Psoas muscle (tissue), 8 donors: ENCODE data around the gene SPDEF. TPM values are rescaled to one million over a fixed set of nuclear protein-coding genes. Genes with fewer than 3 reads are reported as not detected.

Experiments
- ATAC-seq, 4 donors: fragments of 200-7000 bp; cut with Tn5 transposase; one replicate each; pipeline ENCODE4 v1.9.1; 2020; ENCODE audit warnings: moderate library complexity in 3 of 4, mild to moderate bottlenecking in 2 of 4
- DNase-seq, 2 donors: peaks; one replicate each; pipeline ENCODE4 v3.0.0-alpha.2; 2020
- H3K27ac ChIP-seq: fragments of 200-600 bp; one replicate; pipeline ENCODE4 v1.8.0; 2022
- H3K27me3 ChIP-seq, 3 donors: fragments of 200-600 bp in 1 of 3; one replicate each; pipeline versions ENCODE4 v1.6.1 to v1.8.0; 2013 to 2022; ENCODE audit warnings: low read length in 2 of 3, mild to moderate bottlenecking in 2 of 3, moderate library complexity in 1 of 3; ENCODE audit not compliant: insufficient read depth in 3 of 3
- H3K36me3 ChIP-seq, 2 donors: fragments of 200-600 bp in 1 of 2; one replicate each; pipeline versions ENCODE4 v1.6.1 to v1.8.0; 2013 to 2022; ENCODE audit warnings: low read depth in 1 of 2, mild to moderate bottlenecking in 1 of 2, moderate library complexity in 1 of 2; ENCODE audit not compliant: insufficient read depth in 1 of 2
- H3K4me1 ChIP-seq: fragments of 200-600 bp; one replicate; pipeline ENCODE4 v1.8.0; 2022
- H3K4me3 ChIP-seq: fragments of 200-600 bp; one replicate; pipeline ENCODE4 v1.8.0; 2022; ENCODE audit warnings: mild to moderate bottlenecking
- H3K9me3 ChIP-seq: fragments of 200-600 bp; one replicate; pipeline ENCODE4 v1.8.0; 2022
- WGBS, 3 donors: extraction: QIAGEN DNeasy Blood & Tissue Kit; methylation state at CpG; one replicate each; pipeline versions ENCODE4 v1.1.6 to v1.1.7; 2013; 5-methylcytosine and 5-hydroxymethylcytosine counted together
- intact Hi-C, 2 donors: fragments of 100-400 bp; cut with DNase I; formaldehyde crosslinking; loops; one replicate each; pipeline versions ENCODE4 v1.11.0 to v1.14.2; 2022
- polyA plus RNA-seq, 3 donors: library from polyadenylated mRNA; stranded (reverse); fragments of 200-250 nt; gene quantifications; one replicate each; pipeline ENCODE4 v1.2.3, GENCODE V29; 2013
- total RNA-seq, 4 donors: library from RNA; stranded (reverse); fragmentation: NEBNext Ultra II Directional in 2 of 4; extraction: Animal tissue kit (Norgen Biotek cat#: 25700) in 2 of 4; gene quantifications; one replicate each; pipeline versions ENCODE4 v1.2.1 to v1.2.4, GENCODE V29; 2021 to 2023
- TF ChIP-seq, protein P1 (sequence below): fragments of 200-600 bp; IDR thresholded peaks from one replicate; pipeline ENCODE4 v1.8.0; 2022; ENCODE audit warnings: antibody characterized with exemption
- donor health status: healthy with polysubstance abuse.
- donor health status: DM: no; HTN: no; CAD: no; lungs with moderate emphysema.
- donor health status: Bipolar disorder and iron deficiency.
- donor health status: healthy.
- donor health status: DM: yes; HTN: yes; CAD: no.
- donor health status: DM: no; HTN: no; CAD: no.
- donor health status: DM: no; HTN: no; CAD: no.
- donor health status: DM: yes; HTN: yes; CAD: no.

Gene SPDEF
- total and polyA plus RNA-seq, 7 donors = 0.03 to 0.22 (median 0.21) TPM; not detected in 2

DNA sequence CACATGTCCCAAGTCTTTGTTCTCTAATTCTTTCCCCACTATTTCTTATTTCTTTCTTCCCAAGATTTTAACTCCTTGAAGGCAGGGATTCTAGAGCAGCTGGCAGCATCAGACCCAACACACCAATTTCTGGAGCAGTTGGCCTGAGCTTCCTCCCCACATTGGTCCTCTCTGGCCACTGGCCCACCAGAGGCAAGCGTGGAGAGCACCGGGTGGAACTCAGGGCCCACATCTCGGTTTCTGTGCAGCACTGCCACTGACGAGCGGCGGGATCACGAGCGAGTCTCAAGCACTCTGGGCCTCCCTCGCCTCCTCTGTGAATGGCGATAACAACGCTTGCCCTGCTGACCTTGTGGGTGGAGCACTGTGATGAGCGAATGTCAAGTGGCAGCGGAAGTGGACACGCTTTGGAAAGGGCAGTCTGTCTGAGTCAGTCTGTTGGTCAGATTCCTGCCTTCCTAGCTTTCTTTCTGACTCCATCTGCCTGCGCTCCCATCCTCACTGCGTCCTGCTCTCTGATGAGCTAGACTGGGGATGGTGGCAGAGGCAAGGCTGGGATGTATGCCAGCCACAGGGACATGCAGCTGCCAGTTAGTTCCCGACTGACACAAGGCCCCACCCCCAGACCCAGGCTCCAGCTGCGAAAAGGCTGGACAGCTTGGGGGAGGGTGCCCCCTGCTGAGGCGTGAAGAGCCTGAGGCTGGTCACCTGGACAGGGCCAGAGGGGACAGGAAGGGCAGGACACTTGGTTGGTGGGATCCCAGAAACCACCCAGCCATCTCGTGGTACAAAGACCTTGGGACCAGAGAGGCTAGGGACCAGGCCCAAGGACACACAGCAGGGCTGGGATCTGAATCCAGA, 4.5 kb upstream of the SPDEF start:
- TF ChIP-seq, protein P1, sequence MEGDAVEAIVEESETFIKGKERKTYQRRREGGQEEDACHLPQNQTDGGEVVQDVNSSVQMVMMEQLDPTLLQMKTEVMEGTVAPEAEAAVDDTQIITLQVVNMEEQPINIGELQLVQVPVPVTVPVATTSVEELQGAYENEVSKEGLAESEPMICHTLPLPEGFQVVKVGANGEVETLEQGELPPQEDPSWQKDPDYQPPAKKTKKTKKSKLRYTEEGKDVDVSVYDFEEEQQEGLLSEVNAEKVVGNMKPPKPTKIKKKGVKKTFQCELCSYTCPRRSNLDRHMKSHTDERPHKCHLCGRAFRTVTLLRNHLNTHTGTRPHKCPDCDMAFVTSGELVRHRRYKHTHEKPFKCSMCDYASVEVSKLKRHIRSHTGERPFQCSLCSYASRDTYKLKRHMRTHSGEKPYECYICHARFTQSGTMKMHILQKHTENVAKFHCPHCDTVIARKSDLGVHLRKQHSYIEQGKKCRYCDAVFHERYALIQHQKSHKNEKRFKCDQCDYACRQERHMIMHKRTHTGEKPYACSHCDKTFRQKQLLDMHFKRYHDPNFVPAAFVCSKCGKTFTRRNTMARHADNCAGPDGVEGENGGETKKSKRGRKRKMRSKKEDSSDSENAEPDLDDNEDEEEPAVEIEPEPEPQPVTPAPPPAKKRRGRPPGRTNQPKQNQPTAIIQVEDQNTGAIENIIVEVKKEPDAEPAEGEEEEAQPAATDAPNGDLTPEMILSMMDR = no peak
- Histone ChIP-seq H3K9me3 (peaks cover 6% of the 10 kb centered on the region), H3K27ac (no peak overlapping the region), H3K4me1 (no peaks in the 10 kb centered on the region), H3K4me3 (no peak overlapping the region), H3K27me3 (peaks cover 0 to 2% (median 0%) of the 10 kb centered on the region in 3 donors), H3K36me3 (no peaks in the 10 kb centered on the region)
- intact Hi-C loops = no loop called here
- WGBS, 3 donors = 46 to 56% (median 50%) methylated on average over 20 of the region's 20 CpGs
- DNase-seq (no peak), ATAC-seq (no peak)

DNA sequence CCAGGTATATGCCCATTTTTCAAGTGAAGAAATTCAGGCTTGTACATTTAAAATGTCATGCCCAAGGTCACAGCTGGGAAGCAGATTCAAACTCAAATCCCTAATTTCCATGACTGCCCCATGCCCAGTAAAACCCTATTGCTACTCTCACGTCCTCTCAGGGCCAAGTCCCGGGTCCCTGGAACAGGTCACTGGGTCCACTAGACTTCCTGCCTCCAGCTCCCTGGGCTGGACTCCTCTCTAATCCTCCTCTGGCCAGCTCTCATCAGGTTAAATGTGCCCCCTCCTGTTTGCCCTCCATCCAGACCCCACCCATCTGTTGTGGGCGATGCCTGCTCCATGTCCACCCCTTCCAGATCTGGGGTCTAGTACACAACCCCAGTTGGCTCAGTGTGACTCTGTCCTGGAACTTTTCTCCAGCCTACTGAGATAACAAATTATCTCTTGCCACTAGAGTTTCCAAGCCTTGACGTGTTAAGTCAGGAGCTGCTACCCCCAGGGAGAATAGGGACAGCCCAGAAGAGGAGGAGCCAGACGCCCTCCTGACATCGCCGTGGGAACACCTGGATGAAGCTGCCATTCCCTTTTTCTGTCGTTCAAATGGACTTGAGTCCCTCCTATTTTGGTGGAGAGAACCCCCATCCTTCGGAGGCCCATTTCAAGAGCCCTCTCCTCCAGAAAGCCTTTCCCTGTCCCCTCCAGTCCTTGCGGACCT, 3.7 kb upstream of the SPDEF start:
- H3K27me3 ChIP-seq = no peaks in the 10 kb centered on the region
- H3K4me3 ChIP-seq = no peak overlapping the region
- intact Hi-C loops = no loop called here
- 64 to 69% (median 69%) methylated on average over 10 of the region's 10 CpGs for WGBS, 3 donors
- no peaks in the 10 kb centered on the region for H3K4me1 ChIP-seq
- H3K36me3 ChIP-seq = no peaks in the 10 kb centered on the region
- TF ChIP-seq, protein P1 = no peak
- H3K9me3 ChIP-seq = peaks cover 6% of the 10 kb centered on the region
- no peak for DNase-seq
- H3K27ac ChIP-seq = no peak overlapping the region
- no peak for ATAC-seq

DNA sequence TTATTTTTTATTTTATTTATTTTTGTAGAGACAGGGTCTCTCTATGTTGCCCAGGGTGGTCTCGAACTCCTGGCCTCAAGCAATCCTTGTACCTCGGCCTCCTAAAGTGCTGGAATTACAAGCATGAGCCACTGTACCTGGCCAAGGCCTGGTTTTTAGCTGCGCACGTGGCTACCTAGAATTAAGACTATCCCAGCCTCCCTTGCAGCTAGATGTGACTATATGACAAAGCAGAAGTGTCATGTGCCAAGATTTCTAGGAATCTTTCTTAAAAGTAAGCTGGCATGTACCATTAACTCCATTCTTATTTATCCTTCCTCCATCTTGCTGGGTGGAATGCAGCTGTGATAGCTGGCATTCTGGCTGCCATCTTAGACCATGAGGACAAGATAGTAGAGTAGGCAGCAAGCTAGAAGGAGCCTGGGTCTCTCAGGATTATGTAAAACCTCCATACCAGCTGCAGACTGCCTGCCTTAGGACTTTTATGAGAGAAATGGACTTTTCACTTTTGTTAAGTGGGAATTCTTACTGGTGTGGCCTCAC, 2.1 kb upstream of the SPDEF start:
- DNase-seq = no peak
- Histone ChIP-seq H3K9me3 (peaks cover 6% of the 10 kb centered on the region), H3K4me3 (no peak overlapping the region), H3K4me1 (no peaks in the 10 kb centered on the region), H3K27ac (no peak overlapping the region), H3K27me3 (no peaks in the 10 kb centered on the region), H3K36me3 (no peaks in the 10 kb centered on the region)
- TF ChIP-seq, protein P1 = no peak
- ATAC-seq = no peak
- intact Hi-C loops = no loop called here
- 86 to 92% (median 91%) methylated on average over 4 of the region's 4 CpGs for WGBS, 3 donors

DNA sequence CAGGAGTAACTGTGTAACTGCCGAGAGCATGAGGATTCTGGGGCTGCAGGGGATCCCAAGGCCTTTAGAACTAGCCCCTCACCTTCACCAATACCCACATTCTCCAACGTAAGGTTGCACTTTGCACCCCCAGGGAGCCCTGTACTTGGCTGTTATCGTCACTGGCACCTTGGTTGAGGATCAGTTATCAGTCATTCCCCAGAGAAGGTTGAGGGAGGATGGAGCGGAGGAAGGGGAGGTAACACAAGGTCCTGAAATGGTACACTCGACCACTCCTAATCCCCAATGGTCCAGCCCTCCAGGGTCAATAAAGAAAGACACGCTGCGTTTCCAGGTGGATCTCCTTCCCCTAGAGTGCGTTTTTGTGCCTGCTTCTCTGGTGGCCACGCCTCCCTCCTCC, 1.1 kb upstream of the SPDEF start:
- ATAC-seq (no peak), DNase-seq (no peak)
- no peaks in the 10 kb centered on the region for H3K4me1 ChIP-seq
- peaks cover 6% of the 10 kb centered on the region for H3K9me3 ChIP-seq
- H3K4me3 ChIP-seq = no peak overlapping the region
- WGBS, 3 donors = 71 to 76% (median 75%) methylated on average over 9 of the region's 9 CpGs
- no peaks in the 10 kb centered on the region for H3K36me3 ChIP-seq
- no peaks in the 10 kb centered on the region for H3K27me3 ChIP-seq
- intact Hi-C loops = no loop called here
- no peak overlapping the region for H3K27ac ChIP-seq
- TF ChIP-seq, protein P1 = no peak
